Measurements from ENCODE around the gene LTA4H.

LTA4H gene

GRCh38 chr12:95988506-95989275 lies 46.7 kb downstream of the LTA4H start:
- no peaks in the 10 kb centered on the region for H3K27me3 ChIP-seq (ENCODE audit: insufficient read depth, insufficient read length)
- no peak overlapping the region for H3K4me3 ChIP-seq (ENCODE audit: insufficient read length, low read depth)
- H3K36me3 ChIP-seq (ENCODE audit: insufficient read depth, insufficient read length, low read length) = no peaks in the 10 kb centered on the region
- H3K4me1 ChIP-seq (ENCODE audit: insufficient read depth, insufficient read length) = peaks cover 6% of the 10 kb centered on the region
- H3K9ac ChIP-seq (ENCODE audit: insufficient read length, low read depth) = no peak overlapping the region
- no peaks in the 10 kb centered on the region for H3K9me3 ChIP-seq (ENCODE audit: insufficient read depth, low read length)
- DNase-seq (ENCODE audit: low read depth, low spot score) = no peak
- TF ChIP-seq SUZ12 (IDR thresholded peaks at IDR 0.05; ENCODE audit: extremely low read depth, insufficient read depth, insufficient read length) = no peak
- TF ChIP-seq YY1 (IDR thresholded peaks at IDR 0.05; ENCODE audit: insufficient read depth, insufficient read length) = no peak
- no peak for TF ChIP-seq ZNF274 (IDR thresholded peaks at IDR 0.05; ENCODE audit: low read depth, low read length)

- H3K4me3 ChIP-seq (ENCODE audit: insufficient read length, low read depth) = no peak overlapping the region
- no peak overlapping the region for H3K9ac ChIP-seq (ENCODE audit: insufficient read length, low read depth)
- no peak for TF ChIP-seq YY1 (IDR thresholded peaks at IDR 0.05; ENCODE audit: insufficient read depth, insufficient read length)
- TF ChIP-seq ZNF274 (IDR thresholded peaks at IDR 0.05; ENCODE audit: low read depth, low read length) = no peak
- TF ChIP-seq SUZ12 (IDR thresholded peaks at IDR 0.05; ENCODE audit: extremely low read depth, insufficient read depth, insufficient read length) = no peak
- H3K4me1 ChIP-seq (ENCODE audit: insufficient read depth, insufficient read length) = peaks cover 6% of the 10 kb centered on the region
- no peaks in the 10 kb centered on the region for H3K9me3 ChIP-seq (ENCODE audit: insufficient read depth, low read length)
- H3K36me3 ChIP-seq (ENCODE audit: insufficient read depth, insufficient read length, low read length) = no peaks in the 10 kb centered on the region
- no peak for DNase-seq (ENCODE audit: low read depth, low spot score)
- no peaks in the 10 kb centered on the region for H3K27me3 ChIP-seq (ENCODE audit: insufficient read depth, insufficient read length)
Measured at GRCh38 chr12:95986635-95987570, 48.5 kb downstream of the LTA4H start.

- Histone ChIP-seq H3K9ac (ENCODE audit: insufficient read length, low read depth) (no peak overlapping the region), H3K9me3 (ENCODE audit: insufficient read depth, low read length) (no peaks in the 10 kb centered on the region), H3K4me3 (ENCODE audit: insufficient read length, low read depth) (no peak overlapping the region), H3K4me1 (ENCODE audit: insufficient read depth, insufficient read length) (peaks cover 6% of the 10 kb centered on the region), H3K36me3 (ENCODE audit: insufficient read depth, insufficient read length, low read length) (no peaks in the 10 kb centered on the region), H3K27me3 (ENCODE audit: insufficient read depth, insufficient read length) (no peaks in the 10 kb centered on the region)
- no peak for DNase-seq (ENCODE audit: low read depth, low spot score)
- TF ChIP-seq SUZ12 (IDR thresholded peaks at IDR 0.05; ENCODE audit: extremely low read depth, insufficient read depth, insufficient read length) (no peak), YY1 (IDR thresholded peaks at IDR 0.05; ENCODE audit: insufficient read depth, insufficient read length) (no peak), ZNF274 (IDR thresholded peaks at IDR 0.05; ENCODE audit: low read depth, low read length) (no peak)
Measured at GRCh38 chr12:95984682-95985081, 50.7 kb downstream of the LTA4H start.

- no peaks in the 10 kb centered on the region for H3K27me3 ChIP-seq (ENCODE audit: insufficient read depth, insufficient read length)
- no peaks in the 10 kb centered on the region for H3K36me3 ChIP-seq (ENCODE audit: insufficient read depth, insufficient read length, low read length)
- no peak overlapping the region for H3K9ac ChIP-seq (ENCODE audit: insufficient read length, low read depth)
- H3K9me3 ChIP-seq (ENCODE audit: insufficient read depth, low read length) = no peaks in the 10 kb centered on the region
- no peak for DNase-seq (ENCODE audit: low read depth, low spot score)
- H3K4me1 ChIP-seq (ENCODE audit: insufficient read depth, insufficient read length) = peaks cover 9% of the 10 kb centered on the region
- H3K4me3 ChIP-seq (ENCODE audit: insufficient read length, low read depth) = no peak overlapping the region
- TF ChIP-seq YY1 (IDR thresholded peaks at IDR 0.05; ENCODE audit: insufficient read depth, insufficient read length) = no peak
- TF ChIP-seq ZNF274 (IDR thresholded peaks at IDR 0.05; ENCODE audit: low read depth, low read length) = no peak
- TF ChIP-seq SUZ12 (IDR thresholded peaks at IDR 0.05; ENCODE audit: extremely low read depth, insufficient read depth, insufficient read length) = no peak
Measured at GRCh38 chr12:95982602-95983001, 52.8 kb downstream of the LTA4H start.

- no peak for DNase-seq (ENCODE audit: low read depth, low spot score)
- no peak for TF ChIP-seq YY1 (IDR thresholded peaks at IDR 0.05; ENCODE audit: insufficient read depth, insufficient read length)
- no peak for TF ChIP-seq SUZ12 (IDR thresholded peaks at IDR 0.05; ENCODE audit: extremely low read depth, insufficient read depth, insufficient read length)
- no peak for TF ChIP-seq ZNF274 (IDR thresholded peaks at IDR 0.05; ENCODE audit: low read depth, low read length)
- H3K4me1 ChIP-seq (ENCODE audit: insufficient read depth, insufficient read length) = peaks cover 3% of the 10 kb centered on the region
Measured at GRCh38 chr12:95980437-95980836, 55.0 kb downstream of the LTA4H start.

GRCh38 chr12:95978774-95979173 lies 56.6 kb downstream of the LTA4H start:
- no peak for TF ChIP-seq YY1 (IDR thresholded peaks at IDR 0.05; ENCODE audit: insufficient read depth, insufficient read length)
- TF ChIP-seq ZNF274 (IDR thresholded peaks at IDR 0.05; ENCODE audit: low read depth, low read length) = no peak
- TF ChIP-seq SUZ12 (IDR thresholded peaks at IDR 0.05; ENCODE audit: extremely low read depth, insufficient read depth, insufficient read length) = no peak
- H3K27me3 ChIP-seq (ENCODE audit: insufficient read depth, insufficient read length) = no peaks in the 10 kb centered on the region
- H3K4me3 ChIP-seq (ENCODE audit: insufficient read length, low read depth) = no peak overlapping the region
- H3K36me3 ChIP-seq (ENCODE audit: insufficient read depth, insufficient read length, low read length) = no peaks in the 10 kb centered on the region
- no peak overlapping the region for H3K9ac ChIP-seq (ENCODE audit: insufficient read length, low read depth)
- H3K4me1 ChIP-seq (ENCODE audit: insufficient read depth, insufficient read length) = peaks cover 3% of the 10 kb centered on the region
- no peaks in the 10 kb centered on the region for H3K9me3 ChIP-seq (ENCODE audit: insufficient read depth, low read length)
- DNase-seq (ENCODE audit: low read depth, low spot score) = no peak

More at GRCh38 chr12:95980437-95980836, 55.0 kb downstream of the LTA4H start:
- Histone ChIP-seq H3K4me3 (ENCODE audit: insufficient read length, low read depth) (no peak overlapping the region), H3K9ac (ENCODE audit: insufficient read length, low read depth) (no peak overlapping the region), H3K36me3 (ENCODE audit: insufficient read depth, insufficient read length, low read length) (no peaks in the 10 kb centered on the region), H3K9me3 (ENCODE audit: insufficient read depth, low read length) (no peaks in the 10 kb centered on the region), H3K27me3 (ENCODE audit: insufficient read depth, insufficient read length) (no peaks in the 10 kb centered on the region)

GRCh38 chr12:95978351-95978750 lies 57.0 kb downstream of the LTA4H start:
- Histone ChIP-seq H3K4me1 (ENCODE audit: insufficient read depth, insufficient read length) (peaks cover 3% of the 10 kb centered on the region), H3K9me3 (ENCODE audit: insufficient read depth, low read length) (no peaks in the 10 kb centered on the region), H3K36me3 (ENCODE audit: insufficient read depth, insufficient read length, low read length) (no peaks in the 10 kb centered on the region), H3K27me3 (ENCODE audit: insufficient read depth, insufficient read length) (no peaks in the 10 kb centered on the region), H3K4me3 (ENCODE audit: insufficient read length, low read depth) (no peak overlapping the region), H3K9ac (ENCODE audit: insufficient read length, low read depth) (no peak overlapping the region)
- TF ChIP-seq YY1 (IDR thresholded peaks at IDR 0.05; ENCODE audit: insufficient read depth, insufficient read length) (no peak), ZNF274 (IDR thresholded peaks at IDR 0.05; ENCODE audit: low read depth, low read length) (no peak), SUZ12 (IDR thresholded peaks at IDR 0.05; ENCODE audit: extremely low read depth, insufficient read depth, insufficient read length) (no peak)
- DNase-seq (ENCODE audit: low read depth, low spot score) = no peak

Measured in NT2/D1 (cell line).